Measurements from ENCODE around the gene KCMF1. TPM values are rescaled to one million over a fixed set of nuclear protein-coding genes. Genes with fewer than 3 reads are reported as not detected.
A peak's percentile ranks its signal among the peaks of the same experiment; 100 is the strongest.
"Not testable (repeated sequence)": the region's sequence is repeated elsewhere in the genome, so short reads cannot be mapped to it uniquely, and the experiment has no call there.

Gene KCMF1
- total RNA-seq, 2 experiments from 2014 or later, result 101 to 111 TPM

DNA sequence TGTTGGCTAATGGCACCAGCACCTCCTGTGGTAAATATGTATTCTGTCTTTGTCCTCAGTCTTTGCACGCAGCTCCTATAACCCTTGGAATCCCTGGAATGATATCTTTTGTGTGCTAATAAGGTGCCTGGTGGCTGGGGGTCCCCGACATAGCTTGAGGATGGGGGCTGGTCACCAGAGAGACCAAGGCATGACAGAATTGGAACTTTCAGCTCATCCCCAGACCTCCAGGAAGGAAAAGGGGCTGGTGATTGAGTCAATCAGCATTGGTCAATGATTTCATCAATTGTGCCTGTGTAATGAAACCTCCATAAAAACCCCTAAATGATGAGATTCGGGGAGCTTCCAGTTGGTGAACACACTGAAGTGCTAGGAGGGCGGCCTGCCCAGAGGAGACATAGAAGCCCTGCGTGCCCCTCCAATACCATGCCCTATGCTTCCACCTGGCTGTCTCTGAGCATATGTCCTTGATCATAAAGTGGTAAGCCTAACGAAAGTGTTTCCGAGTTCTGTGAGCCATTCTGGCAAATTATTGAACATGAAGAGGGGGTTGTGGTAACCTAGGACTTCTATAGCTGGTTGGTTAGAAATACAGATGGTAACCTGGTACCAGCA is 26.6 kb upstream of the KCMF1 start:
- Mint-ChIP-seq H3K27me3 (no peaks in the 10 kb centered on the region), H3K4me1 (peaks cover 57% of the 10 kb centered on the region), H3K27ac (peak overlapping the region; percentile 89), H3K36me3 (peaks cover 35% of the 10 kb centered on the region), H3K4me3 (peak overlapping the region; percentile 16), H3K9me3 (peaks cover 5% of the 10 kb centered on the region)
- DNase-seq, result no peak

GRCh38 chr2:84945838-84946203 is 25.1 kb upstream of the KCMF1 start:
- Mint-ChIP-seq H3K27ac (peak overlapping the region; percentile 89), H3K36me3 (peaks cover 34% of the 10 kb centered on the region), H3K4me3 (peak overlapping the region; percentile 67), H3K4me1 (peaks cover 47% of the 10 kb centered on the region)
- not testable (repeated sequence) for H3K27me3 Mint-ChIP-seq, H3K9me3 Mint-ChIP-seq
- peak; percentile 25 for DNase-seq

DNA sequence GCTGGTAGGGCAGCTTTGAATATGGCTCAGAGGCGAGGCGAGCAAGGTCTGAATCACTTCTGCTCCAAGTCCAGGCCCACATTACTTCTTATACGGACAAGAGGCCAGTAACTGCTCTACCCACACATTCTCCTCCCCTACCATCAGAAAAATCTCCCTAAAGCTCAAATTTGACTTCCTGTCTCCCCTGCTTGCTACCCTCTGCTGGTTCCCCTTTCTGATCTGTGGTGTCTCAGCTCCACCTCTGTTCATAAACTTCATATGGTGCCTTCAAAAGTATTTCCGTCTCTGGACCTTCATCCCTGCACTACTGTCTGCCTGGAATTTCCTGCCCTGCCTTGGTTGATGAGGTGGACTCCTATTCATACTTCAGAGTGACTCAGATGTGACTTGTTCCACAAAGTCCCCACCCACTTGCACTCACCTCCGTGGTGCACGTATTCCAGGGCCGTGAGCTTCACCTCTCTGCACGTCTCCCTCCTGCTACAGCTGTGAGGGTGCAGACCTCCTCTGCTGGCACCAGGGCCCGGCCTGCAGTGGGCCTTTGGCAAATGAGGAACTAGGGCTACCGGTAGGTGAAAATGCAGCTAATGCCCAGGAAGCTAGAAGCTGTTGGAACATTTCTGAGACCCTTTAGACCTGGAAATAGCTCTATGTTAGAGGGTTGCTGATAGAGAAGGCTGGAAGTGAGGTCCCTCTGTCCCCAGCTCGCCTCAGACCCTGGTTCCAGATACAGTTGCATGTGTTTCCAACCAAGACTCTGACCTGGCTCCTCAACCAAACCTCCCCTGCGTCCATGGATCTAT is 24.6 kb upstream of the KCMF1 start:
- Mint-ChIP-seq H3K4me1 (peaks cover 43% of the 10 kb centered on the region), H3K27ac (peak overlapping the region; percentile 89), H3K4me3 (peak overlapping the region; percentile 67), H3K36me3 (peaks cover 33% of the 10 kb centered on the region), H3K9me3 (peaks cover 5% of the 10 kb centered on the region), H3K27me3 (no peaks in the 10 kb centered on the region)
- peak; percentile 85 for DNase-seq

GRCh38 chr2:84947010-84947593 is 23.9 kb upstream of the KCMF1 start:
- Mint-ChIP-seq H3K27ac (peak overlapping the region; percentile 89), H3K9me3 (peaks cover 5% of the 10 kb centered on the region), H3K4me3 (peak overlapping the region; percentile 67), H3K4me1 (peaks cover 41% of the 10 kb centered on the region), H3K36me3 (peaks cover 27% of the 10 kb centered on the region), H3K27me3 (no peaks in the 10 kb centered on the region)
- no peak for DNase-seq

DNA sequence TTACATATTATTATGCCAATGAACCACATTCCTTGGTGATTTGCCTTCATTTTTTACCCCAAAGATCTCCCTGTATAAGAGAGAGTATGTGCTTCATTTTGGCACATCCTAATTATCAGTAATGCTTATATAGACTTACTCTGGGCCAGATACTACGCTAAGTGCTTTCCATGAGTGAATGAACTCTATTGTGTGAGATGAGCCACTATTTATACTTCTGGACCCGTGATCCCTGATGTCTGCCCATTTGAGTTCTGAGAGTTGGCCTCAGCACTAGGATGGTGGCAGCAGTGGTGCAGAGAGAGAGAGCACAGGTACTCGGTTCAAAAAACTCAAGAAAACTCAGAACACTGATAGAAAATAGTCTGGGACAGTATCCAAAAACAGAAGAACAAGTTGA is 17.4 kb upstream of the KCMF1 start:
- peaks cover 13% of the 10 kb centered on the region for H3K36me3 Mint-ChIP-seq
- H3K4me1 Mint-ChIP-seq, result peaks cover 5% of the 10 kb centered on the region
- H3K27ac Mint-ChIP-seq, result no peak overlapping the region
- no peak overlapping the region for H3K4me3 Mint-ChIP-seq
- DNase-seq, result no peak
- peaks cover 3% of the 10 kb centered on the region for H3K9me3 Mint-ChIP-seq
- H3K27me3 Mint-ChIP-seq, result no peaks in the 10 kb centered on the region

- no peak overlapping the region for H3K4me3 Mint-ChIP-seq
- H3K27ac Mint-ChIP-seq, result no peak overlapping the region
- peaks cover 10% of the 10 kb centered on the region for H3K4me1 Mint-ChIP-seq
- no peak for DNase-seq
- H3K36me3 Mint-ChIP-seq, result peaks cover 14% of the 10 kb centered on the region
- peaks cover 3% of the 10 kb centered on the region for H3K9me3 Mint-ChIP-seq
- H3K27me3 Mint-ChIP-seq, result no peaks in the 10 kb centered on the region
These were observed 16.6 kb upstream of the KCMF1 start for GRCh38 chr2:84954329-84954728.

GRCh38 chr2:84956334-84957297 is 14.3 kb upstream of the KCMF1 start:
- H3K27ac Mint-ChIP-seq, result peak overlapping the region; percentile 62
- H3K36me3 Mint-ChIP-seq, result peaks cover 26% of the 10 kb centered on the region
- H3K4me3 Mint-ChIP-seq, result peak overlapping the region; percentile 18
- no peak for DNase-seq
- peaks cover 14% of the 10 kb centered on the region for H3K4me1 Mint-ChIP-seq
- no peaks in the 10 kb centered on the region for H3K27me3 Mint-ChIP-seq
- peaks cover 3% of the 10 kb centered on the region for H3K9me3 Mint-ChIP-seq

DNA sequence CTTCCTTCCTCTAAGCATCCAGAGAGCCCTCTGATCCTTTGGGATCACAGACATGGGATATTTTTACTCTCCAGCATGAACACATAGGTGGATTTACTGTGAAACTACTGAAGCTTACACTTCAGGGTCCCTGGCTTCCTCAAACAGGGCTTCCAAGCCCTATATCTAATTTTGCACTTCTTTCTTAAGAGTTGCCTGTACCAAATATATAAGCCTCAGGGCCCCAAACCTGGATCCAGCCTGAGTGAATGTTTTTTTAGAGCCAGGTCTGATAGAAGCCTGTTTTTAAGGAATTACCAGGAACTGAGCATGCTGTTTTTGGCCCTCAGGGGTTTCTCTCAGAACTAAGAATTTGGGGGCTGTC is 13.2 kb upstream of the KCMF1 start:
- Mint-ChIP-seq H3K4me3 (no peak overlapping the region), H3K27ac (no peak overlapping the region), H3K36me3 (peaks cover 28% of the 10 kb centered on the region), H3K9me3 (peaks cover 3% of the 10 kb centered on the region), H3K27me3 (no peaks in the 10 kb centered on the region), H3K4me1 (peaks cover 14% of the 10 kb centered on the region)
- DNase-seq, result no peak

DNA sequence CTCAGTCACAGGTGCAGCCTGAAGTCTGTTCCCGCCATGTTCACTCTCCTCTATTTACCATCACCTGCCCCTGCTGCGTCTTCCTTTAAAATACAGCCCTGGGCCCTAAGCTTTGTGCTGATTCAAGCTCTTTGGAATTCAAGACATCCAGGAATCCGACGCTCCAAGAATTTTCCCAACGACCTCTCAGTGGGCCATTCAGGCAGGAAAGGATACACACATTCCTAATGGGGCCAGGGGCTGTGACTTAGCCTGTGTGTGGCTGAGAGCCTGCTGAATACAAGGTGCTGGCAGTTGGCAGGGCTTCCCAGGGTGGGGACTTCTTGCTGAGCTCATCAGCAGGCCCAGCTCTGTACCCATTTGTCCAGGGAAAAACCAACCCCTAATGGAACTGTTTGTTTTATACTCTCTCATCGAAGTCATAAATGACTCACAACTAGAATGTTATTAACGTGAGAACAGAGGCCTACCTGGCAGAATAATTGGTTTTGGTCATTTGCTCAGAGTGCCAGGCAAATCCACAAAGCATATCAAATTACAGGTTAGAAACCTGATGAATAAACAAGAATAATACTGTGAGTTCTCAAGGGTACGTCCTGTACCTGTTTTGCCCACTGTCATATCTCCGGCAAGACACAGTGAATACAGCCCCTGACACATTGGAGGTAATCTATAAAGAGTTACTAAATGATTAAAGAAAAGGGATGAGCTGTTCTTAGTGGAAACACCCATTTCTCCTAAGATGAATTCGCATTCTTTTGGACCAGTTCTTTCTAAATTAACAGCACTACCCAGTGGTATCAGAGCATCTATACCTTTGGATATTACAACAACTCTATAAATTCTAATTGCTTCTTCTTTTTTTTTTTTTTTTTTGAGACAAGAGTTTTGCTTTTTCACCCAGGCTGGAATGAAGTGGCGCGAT is 12.6 kb upstream of the KCMF1 start:
- peak overlapping the region; percentile 45 for H3K27ac Mint-ChIP-seq
- H3K4me3 Mint-ChIP-seq, result no peak overlapping the region
- no peak for DNase-seq
- H3K9me3 Mint-ChIP-seq, result peaks cover 3% of the 10 kb centered on the region
- H3K4me1 Mint-ChIP-seq, result peaks cover 20% of the 10 kb centered on the region
- H3K27me3 Mint-ChIP-seq, result no peaks in the 10 kb centered on the region
- peaks cover 35% of the 10 kb centered on the region for H3K36me3 Mint-ChIP-seq

DNA sequence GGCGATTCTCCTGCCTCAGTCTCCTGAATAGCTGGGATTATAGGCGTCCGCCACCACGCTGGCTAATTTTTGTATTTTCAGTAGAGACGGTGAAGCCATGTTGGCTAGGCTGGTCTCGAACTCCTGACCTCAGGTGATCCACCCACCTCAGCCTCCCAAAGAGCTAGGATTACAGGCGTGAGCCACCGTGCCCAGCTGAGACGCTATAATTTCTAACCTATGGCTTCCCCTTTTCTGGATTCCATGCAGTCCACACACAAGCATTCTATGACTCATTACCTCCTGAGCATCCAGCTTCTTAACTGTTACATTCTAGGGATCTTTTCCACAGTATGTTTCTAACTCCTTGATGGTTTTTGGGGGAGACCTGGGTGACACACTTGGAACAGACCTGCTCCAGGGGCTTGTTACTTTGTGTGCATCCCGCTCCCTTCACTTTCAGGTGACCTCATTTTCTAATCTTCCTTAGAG is 11.8 kb upstream of the KCMF1 start:
- H3K36me3 Mint-ChIP-seq, result peaks cover 40% of the 10 kb centered on the region
- no peaks in the 10 kb centered on the region for H3K27me3 Mint-ChIP-seq
- DNase-seq, result no peak
- H3K27ac Mint-ChIP-seq, result peak overlapping the region; percentile 70
- H3K4me1 Mint-ChIP-seq, result peaks cover 26% of the 10 kb centered on the region
- H3K9me3 Mint-ChIP-seq, result peaks cover 5% of the 10 kb centered on the region
- H3K4me3 Mint-ChIP-seq, result no peak overlapping the region

DNA sequence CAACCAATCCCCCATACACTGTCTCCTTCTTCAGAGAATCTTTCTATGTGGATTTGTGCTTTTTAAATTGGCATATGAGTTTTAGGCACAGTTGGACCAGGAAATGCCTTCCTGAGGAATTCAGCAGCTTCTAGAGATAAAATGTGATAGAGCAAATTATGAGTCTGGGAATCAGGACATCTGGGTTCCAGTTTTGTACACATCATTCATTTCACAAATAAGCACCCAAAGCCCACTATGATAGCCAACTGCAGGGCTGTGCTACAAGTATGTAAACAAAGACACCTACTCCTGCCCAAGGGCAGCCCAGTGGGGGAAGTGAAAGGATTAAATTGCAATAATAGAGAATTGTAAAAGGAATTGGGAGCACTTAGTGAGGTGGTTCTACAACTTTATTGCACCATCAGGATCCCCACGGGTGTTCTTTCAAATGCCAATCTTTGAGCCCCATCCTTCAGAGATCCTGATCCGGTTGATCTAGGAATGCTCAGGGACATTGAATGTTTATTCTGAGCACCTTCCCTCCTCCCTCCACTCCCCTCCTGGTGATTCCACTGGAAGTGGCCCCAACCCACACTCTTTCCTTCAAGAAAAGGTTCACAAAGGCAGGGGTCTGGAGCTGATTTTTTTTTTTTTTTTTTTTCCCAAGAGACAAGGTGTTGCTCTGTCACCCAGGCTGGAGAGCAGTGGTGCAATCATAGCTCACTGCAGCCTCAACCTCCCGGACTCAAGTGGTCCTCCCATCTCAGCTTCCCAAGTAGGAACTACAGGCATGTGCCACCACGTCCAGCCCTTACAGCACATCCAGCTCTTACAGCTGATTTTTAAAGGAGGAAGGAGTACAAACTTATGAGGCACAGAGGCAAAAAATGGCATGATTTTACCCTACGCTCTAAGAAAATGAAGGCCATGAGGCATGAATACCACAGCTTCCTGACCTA is 11.1 kb upstream of the KCMF1 start:
- H3K4me1 Mint-ChIP-seq, result peaks cover 28% of the 10 kb centered on the region
- H3K36me3 Mint-ChIP-seq, result peaks cover 43% of the 10 kb centered on the region
- H3K27ac Mint-ChIP-seq, result peak overlapping the region; percentile 70
- H3K4me3 Mint-ChIP-seq, result no peak overlapping the region
- H3K9me3 Mint-ChIP-seq, result peaks cover 5% of the 10 kb centered on the region
- no peaks in the 10 kb centered on the region for H3K27me3 Mint-ChIP-seq
- no peak for DNase-seq

GRCh38 chr2:84962917-84963316 is 8.0 kb upstream of the KCMF1 start:
- Mint-ChIP-seq H3K27me3 (no peaks in the 10 kb centered on the region), H3K36me3 (peaks cover 55% of the 10 kb centered on the region), H3K4me1 (peaks cover 36% of the 10 kb centered on the region), H3K4me3 (no peak overlapping the region), H3K27ac (peak overlapping the region; percentile 21), H3K9me3 (peaks cover 3% of the 10 kb centered on the region)
- DNase-seq, result no peak

- H3K36me3 Mint-ChIP-seq, result peaks cover 59% of the 10 kb centered on the region
- no peaks in the 10 kb centered on the region for H3K27me3 Mint-ChIP-seq
These were observed 7.7 kb upstream of the KCMF1 start for GRCh38 chr2:84963323-84963691.

More at GRCh38 chr2:84963323-84963691, 7.7 kb upstream of the KCMF1 start:
- DNase-seq, result no peak
- Mint-ChIP-seq H3K4me1 (peaks cover 37% of the 10 kb centered on the region), H3K4me3 (no peak overlapping the region), H3K27ac (no peak overlapping the region), H3K9me3 (peaks cover 3% of the 10 kb centered on the region)

All from activated naive CD8-positive, alpha-beta T cell treated with anti-CD3 and anti-CD28 coated beads for 36 hours (primary cell).